Dedifferentiated amniotic fluid mesenchymal stem cell (primary cell): Measurements from ENCODE around the gene PALLD.
"Not testable (repeated sequence)": the region's sequence is repeated elsewhere in the genome, so short reads cannot be mapped to it uniquely, and the experiment has no call there.

Source experiments
- DNase-seq: peaks from one replicate; pipeline ENCODE4 v3.0.0-alpha.2; 2016; ENCODE audit errors: extremely low spot score

PALLD gene

DNA sequence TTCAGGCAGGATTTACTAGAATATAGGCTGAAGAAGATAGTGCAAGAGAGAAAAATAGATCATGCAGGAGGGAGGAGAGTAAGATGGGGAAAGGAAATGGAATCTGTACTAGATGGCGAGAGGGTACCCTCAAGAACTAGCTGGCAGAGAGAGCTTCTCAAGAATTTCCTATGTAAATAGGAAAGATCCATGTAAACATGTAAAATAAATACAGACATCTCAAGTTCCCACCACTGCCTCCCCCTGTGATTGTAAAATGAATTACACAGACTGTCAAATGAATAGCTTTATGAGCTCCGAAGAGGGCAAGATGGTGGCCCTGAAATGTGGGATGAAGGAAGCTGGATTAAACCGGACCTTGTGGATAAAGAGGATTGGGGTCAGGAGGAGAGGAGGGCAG is 178.0 kb downstream of the PALLD start:
- no peak for DNase-seq

DNA sequence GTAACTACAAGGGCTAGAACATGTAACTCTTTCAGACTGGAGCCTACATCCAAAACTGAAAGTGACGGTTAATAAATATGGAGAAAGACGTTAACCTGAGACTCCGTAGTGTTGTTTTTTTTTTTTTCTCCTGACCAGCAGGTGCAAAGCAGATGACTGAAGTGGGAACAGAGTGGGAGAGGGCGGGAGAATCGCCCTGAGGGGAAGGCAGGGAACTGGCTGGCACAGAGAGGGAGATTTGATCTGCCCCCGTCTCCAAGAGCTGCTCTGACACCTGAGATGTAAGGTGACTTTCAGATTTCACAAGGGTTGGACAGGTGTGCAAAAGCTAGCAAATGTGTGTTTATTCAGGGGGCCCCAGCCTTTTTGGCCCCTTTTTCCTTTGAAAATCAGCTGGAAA is 180.2 kb downstream of the PALLD start:
- DNase-seq: no peak

DNA sequence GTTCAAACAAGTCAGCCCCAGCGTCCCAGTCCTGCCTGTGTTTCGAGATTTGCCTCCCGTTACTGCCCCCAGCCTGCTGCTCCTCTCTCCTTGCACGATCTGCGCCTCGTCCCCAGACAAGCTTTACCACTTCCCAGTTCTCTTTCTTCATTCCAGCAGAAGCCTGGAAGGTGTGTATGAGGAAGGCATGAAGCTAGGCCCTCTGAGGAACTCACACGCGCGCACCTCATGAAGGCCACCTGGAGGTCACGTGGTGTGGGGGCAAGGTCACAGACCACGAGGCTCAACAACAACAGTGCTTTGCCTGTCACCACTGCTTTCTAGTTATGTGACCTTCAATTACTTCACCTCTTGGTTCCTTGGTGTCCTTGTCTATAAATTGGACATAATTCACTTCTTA is 181.0 kb downstream of the PALLD start:
- DNase-seq: no peak

DNA sequence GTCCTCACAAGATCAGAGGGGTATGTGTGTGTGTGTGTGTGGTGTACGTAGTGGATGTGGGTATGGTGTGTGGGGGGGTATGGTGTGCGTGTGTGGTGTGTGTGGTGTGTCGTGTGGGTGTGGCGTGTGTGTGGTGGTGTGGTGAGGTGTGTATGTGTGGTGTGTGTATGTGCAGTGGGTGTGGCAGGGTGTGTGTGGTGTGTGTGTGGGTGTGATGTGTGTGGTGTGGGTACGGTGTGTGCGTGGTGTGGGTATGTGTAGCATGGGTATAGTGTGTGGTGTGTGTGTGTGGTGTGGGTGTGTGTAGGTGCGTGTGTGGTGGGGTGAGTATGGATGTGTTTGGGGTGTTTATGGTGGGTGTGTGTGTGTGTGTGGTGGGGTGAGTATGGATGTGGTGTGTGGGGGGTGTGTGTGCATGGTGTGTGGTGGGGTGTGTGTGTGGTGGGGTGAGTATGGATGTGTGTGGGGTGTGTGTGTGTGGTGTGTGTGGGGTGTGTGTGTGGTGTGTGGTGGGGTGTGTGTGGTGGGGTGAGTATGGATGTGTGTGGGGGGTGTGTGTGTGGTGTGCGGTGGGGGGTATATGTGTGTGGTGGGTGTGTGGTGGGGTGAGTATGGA is 182.0 kb downstream of the PALLD start:
- DNase-seq: no peak

DNA sequence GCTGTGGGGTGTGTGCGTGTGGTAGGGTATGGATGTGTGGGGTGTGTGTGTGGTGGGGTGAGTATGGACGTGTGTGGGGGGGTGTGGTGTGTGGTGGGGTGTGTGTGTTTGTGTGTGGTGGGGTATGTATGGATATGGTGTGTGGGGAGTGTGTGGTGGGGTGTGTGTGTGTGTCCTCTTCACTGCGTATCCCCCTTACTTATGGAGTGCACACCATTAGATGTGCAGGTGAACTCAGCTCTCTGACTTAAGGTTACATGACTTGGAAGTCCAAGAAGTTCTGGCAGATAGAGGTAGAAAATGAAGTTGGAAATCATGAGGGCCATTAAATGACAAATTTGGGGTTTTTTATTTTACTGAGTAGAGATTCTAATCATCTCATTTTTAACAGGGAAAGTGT is 182.5 kb downstream of the PALLD start:
- no peak for DNase-seq

DNA sequence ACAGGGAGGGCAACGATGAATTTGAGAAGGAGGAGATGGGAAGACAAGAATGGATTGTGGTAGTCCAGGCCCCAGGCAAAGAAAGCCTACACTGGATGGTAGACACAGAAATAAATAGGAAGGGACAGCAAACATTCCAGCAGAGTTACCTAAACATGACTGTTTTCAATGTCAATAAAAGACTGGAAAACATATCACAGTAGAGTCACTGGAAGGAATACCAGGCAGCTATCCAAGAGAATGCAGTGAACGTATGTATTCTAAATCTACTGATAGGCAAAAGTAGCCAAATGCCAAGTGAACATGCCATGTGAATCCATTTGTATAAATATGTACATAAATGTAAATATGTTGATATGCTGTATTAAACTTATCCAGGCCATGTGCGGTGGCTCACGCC is 183.0 kb downstream of the PALLD start:
- peak; percentile 66 for DNase-seq

DNA sequence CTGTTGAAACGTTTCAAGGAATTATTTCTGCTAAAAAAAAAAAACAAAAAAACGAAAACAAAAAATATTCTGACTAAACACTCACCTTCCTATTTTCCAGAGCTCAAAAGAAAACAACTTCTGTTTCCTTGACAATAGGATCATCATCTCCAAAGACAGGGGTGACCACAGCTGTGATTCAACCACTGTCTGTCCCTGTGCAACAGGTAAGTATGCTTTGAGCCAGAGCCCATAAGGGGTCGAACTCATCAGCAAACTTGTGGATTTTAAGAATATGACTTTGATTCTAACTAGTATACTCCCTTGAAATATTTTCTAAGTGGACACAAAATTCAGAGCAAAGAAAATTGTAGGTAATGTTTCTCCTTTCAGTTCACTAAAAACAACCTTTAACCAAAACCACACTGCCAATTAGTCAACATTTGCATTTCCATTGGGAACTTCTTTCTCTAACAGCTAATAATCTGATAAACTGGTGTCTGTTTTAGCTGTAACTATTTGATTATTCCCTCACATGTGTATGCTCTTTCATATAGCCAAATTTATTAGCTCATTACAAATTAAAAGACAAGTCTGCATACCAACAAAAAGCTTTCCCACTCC is 186.1 kb downstream of the PALLD start:
- DNase-seq: no peak

DNA sequence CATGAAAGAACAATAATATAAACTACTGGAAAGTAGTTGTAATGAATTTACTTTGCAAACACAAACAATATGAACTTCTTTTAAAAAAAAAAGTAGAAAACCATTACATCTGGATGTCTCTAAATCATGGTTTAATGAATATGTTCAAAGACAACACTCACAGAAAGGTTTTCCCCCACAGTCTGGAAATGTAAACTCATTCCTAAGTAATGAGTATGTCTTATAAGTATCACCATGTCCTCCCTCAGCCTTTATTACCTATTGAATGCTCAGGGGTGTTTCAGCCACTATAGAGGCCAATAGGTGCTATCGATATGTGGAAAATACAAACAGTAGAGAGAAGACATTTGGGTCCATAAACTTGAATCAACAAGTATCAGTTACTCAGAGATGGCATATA is 186.7 kb downstream of the PALLD start:
- no peak for DNase-seq

DNA sequence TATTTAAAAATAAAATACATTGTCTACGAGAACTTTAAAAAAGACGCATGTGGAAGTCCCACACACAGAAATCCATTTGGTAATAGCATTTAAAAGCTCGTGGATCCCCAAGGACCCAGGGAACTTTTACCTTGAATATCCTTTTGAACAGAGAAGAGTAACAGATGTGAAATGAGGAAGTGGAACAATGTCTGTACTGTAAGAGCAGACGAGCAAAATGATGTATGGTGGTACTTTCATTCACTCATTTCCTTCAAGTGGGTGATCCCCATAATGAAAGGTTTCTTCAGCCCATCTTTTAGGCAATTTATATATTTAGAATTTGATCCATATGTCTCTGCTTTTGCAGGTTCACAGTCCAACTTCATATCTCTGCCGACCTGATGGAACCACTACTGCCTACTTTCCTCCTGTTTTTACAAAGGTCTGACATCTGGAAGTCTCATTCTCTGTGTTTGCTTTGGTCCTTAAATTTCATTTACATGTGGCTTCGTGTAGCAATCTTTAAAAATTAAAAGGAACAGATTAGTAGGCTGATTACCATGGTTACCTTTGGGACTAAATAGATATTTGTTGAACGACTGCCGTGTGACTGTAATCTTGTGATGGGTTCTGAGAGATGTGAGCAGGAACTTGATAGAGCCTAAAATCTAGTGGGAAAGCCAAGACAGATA is 188.4 kb downstream of the PALLD start:
- no peak for DNase-seq

DNA sequence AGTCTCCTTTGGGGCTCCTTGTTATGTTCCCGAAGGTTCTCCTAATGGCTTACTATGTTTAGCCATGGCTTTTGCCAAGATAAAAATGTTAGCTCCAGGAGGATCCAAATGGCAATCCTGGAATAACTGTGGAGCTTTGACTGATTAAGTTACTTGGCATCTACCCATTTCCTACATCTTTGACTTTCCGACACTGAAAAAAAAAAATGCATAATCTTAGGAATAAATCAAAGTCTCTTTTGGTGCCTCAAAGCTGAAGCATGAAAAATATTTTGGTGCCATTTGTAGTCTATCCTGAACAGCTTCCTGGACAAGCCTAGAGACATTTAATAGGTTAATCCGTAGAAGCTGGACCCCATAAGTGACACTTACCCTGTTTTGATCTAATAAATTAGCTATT is 191.7 kb downstream of the PALLD start:
- no peak for DNase-seq

DNA sequence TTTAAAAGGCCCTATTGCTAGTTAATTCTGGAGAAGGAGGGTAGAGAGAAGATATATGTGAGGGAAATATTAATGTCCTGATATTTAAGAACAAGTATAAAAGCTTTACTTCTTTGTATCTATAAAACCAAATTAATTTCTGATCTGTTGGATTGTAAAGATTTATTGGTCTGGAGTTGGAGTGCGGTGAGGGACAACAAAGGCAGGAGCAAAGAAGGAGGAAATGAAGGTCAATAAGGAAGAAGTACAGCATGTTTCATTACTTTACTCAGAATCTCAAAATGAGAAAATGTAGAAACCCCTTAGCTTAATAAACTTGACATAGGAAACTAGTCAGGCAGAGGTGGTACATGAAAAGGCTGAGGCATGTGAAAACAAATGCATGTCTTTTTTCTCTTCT is 192.9 kb downstream of the PALLD start:
- DNase-seq: no peak

DNA sequence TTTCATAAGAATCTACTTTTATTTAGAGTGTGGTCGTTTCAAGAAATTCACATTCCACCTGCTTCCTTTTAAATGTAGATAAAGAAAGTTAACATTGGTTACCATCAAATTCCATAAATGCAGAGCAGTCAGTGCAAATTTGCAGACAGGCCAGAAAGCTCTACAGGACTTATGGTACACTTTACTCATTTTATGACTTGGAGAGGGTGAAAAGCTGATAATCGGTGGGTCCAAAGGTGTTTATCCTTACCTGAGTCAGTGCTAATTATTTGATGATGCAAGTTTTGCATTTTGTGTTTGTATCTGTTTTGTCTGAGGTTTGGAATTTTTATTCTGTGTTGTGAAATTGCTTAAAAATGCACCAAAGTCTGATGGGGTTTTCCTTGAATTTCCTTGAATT is 193.3 kb downstream of the PALLD start:
- DNase-seq: no peak

DNA sequence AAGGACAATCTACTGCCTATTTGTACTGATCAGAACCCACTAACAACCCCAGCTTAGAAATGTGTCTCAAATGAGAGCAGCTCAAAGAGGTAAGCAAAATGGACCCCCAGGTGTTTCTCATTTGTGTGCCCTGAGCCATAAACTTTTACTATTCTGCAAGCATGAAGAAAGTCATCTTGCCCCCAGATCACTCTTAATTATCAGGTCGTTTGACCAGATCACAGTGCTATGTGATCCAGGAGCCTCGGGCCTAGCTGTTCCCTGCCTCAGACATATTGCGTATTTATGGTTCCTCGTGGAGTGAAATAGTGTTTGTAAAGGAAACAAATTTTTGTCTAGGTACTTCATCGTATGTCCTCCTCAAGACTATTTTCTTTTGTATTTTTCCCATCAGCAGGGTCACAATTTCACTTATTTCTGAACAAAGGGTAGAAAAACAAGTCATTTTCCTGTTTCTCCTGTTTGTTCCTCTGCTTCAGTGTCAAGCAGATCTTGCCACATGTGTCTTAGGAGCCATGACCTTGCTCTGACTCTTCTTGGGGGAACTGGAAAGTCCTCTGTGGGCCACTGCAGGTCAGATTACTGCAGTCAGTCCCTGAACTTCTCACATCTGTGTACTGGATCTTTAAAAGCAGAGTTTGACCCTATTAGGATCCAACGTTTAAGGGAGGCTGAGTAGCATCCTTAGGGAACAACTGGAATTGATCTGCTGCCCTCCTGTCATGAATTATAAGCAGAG is 194.9 kb downstream of the PALLD start:
- no peak for DNase-seq

DNA sequence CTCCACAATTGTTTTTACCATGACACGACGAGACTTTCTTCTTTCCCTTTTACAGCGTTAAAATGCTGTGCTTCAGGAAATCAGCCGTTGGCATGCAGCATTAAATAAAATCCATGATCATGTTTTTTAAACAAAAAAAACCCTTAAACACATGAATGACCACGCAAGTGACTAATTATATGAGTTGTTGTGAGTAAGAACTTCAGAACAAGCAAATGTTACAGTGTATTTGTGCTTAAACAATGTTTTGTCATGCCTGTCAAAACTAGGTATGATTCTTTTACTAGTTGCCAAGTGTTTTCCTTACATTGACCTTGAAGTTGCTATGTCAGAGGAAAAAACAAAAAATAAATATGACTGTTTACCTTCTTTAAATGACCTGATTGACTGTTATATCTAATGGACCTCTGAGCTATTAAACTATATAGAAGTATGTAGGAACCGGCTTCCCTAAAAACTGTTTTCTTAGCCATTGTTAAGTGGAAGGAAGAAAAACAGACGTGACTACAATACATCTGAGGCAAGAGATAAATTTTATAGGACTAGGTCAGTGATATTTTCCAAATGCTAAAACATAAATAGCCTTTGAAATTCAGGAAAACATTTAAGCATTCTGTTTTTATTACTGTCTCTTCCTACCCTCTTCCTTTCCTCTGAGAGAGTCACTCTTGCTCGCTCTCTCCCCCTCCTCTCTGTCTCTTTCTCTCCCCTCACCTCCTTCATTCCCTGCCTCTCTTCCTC is 197.1 kb downstream of the PALLD start:
- no peak for DNase-seq

DNA sequence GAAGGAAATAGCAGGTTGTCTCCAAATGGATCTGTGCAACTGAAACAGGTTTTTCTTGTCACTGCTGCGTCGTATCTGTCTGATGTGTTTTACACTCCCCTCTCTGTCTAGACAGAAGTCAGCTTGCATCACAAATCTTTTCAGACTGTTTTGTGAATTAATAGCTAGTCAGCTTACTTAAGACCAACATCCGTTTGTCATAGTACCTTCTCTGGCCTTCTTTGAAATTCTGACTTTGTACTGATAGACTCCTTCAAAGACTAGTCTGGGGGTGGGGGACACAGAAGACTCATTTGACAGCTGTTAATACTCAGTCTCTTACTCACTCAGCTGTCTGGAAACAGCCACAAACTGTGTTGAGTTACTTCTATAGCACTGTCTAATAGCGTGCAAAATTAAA is 197.8 kb downstream of the PALLD start:
- no peak for DNase-seq

DNA sequence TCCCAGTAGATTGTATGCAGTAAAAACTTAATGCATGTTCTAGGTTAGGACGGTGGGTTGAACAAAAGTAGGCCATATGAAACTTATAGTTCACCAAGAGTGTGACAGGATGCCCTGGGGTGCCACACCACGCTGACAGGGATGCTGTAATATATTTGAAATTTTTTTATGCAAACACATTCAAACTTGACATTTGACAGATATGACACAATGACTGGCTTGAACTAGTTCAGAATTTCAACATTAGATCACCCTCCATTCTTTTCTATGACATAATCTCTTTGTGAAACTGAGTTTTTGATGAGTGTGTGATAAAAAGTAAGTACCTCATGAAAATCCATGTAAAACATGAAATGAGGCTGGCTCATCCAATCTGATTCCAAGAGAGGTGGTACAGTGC is 198.4 kb downstream of the PALLD start:
- no peak for DNase-seq

DNA sequence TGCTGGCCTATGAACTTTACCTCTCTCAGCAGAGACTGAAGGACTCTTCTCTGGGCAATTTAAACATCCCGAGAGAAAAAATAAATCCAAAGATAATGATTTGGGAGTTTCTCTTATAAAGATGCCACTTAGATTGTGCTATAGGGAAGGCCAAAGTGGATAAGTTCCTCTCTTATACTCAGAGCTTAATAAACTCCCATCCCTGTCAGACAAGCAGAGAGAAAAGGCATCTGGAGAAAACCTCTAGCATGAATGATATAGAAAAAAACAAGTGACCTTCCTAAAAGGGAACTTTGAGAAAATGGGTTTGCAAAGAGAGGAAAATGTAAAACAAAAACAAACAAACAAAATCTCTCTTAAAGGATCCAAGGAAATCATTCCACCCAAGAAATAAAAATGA is 199.4 kb downstream of the PALLD start:
- DNase-seq: no peak

DNA sequence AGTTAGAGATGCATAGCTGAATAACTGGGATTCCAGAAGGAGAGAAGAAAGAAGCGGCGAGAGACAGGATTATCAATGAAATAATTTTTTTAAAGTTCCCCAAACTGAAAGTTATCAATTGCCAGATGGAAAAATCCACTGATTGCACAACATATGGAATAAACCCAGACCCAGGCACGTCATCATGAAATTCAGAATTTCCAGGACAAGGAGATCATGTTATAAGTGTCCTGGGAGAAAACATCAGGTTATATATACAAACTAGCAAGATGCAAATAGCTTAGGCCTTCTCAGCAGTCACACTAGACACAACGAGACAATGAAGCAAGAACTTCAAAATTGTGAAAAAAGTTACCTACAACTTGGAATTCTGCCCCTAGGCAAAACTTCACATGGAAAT is 200.0 kb downstream of the PALLD start:
- no peak for DNase-seq

DNA sequence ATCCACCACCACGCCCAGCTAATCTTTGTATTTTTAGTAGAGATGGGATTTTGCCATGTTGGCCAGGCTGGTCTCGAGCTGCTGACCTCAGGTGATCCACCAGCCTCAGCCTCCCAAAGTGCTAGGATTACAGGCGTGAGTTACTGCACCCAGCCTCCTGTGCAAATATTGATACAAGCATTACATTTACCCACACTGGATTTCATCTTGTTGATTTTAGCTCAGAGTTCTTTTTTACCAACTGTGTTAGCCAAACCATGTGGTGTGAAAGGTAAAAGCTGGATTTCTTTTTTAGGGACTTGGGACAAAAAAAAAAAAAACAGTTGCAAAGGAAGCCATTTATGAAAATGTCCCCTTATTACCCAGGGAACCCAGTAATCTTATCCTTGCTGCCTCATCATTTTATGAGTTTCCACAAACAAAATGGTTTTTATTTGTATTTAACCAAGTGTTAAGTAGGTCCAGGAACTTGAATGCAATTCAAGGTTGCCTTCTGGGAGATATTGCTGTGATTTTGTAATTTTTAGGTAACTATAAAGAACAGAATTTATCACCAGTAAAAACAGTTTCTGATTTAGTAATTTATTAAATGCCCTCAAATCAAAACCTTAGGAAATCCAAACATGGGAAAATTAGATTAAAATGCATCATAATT is 202.5 kb downstream of the PALLD start:
- no peak for DNase-seq

DNA sequence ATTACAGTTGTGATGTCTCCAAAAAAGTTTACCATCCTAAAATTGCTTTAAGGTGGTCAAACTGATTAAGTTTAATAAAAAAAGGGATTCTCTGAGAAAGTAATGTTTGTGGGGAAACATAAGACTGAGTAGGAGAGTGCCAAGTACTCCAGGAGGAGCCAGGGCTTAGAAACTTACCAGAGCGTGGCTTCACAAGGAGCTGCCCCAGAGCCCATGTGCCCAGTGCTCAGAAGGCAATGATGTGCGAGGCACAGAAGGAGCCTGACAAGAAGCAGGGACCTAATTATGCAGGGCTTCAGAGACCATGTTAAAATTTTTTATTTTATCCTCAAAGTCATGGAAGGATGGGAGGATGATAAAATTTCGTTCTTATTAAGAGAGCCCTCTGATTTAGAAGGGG is 204.2 kb downstream of the PALLD start:
- no peak for DNase-seq

DNA sequence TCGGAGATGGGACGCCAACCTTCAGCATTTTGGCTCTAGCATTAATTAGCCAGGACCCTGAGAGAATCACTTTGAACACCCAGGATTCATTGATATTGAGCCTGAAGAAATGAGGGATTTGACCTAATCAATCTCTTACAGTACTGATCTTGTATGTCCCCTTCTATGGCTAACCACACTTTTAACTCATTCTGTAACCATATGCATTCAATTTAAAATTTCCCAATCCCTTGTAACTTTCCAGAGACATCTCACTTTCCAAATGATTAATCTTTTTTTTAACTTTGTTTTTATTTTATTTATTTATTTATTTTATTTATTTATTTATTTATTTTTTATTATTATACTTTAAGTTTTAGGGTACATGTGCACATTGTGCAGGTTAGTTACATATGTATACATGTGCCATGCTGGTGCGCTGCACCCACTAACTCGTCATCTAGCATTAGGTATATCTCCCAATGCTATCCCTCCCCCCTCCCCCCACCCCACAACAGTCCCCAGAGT is 205.8 kb downstream of the PALLD start:
- DNase-seq: not testable (repeated sequence)
